ENCODE measurements around the gene DLX6. TPM values are rescaled to one million over a fixed set of nuclear protein-coding genes. Genes with fewer than 3 reads are reported as not detected.

The DLX6 gene
- total RNA-seq, 1 experiment from 2014 or later, result 1.3 TPM

DNA sequence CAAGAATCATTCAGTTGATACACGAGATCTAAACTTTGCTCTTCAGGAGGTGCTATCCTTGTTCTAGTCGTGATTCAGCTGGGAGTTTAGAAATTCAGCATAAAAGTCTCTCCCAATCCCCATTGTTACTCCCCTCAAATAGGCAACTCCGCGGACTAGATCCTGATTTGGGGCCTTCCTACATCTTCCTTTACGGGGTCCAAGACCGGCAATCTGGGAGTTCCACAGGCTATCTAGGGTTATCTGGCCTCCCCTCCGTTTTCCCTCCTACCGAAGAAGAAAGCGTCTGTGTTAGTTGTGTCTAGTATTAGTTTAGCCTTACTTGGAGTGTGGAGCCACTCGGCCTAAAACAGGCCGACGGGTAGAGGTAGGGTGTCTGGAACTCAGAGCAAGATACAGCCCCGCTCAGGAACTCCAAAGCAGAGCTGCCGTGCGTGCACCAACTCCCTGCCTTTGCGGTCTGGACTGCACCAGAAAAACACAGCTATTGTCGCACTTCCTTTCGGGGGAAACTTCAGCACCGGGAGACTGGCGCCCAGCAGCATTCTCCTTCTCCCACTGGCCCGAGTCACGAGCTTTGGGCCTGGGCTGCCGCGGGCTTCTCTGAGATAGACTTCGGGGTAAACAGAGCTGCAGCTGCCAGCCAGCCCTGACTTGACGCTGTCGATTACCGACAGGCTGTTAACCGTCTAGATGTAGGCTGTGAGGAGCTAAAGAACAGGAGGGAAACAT, 20.8 kb downstream of the DLX6 start:
- intact Hi-C loops (cut with micrococcal nuclease; ENCODE audit: unreplicated experiment), result loop anchor here (2.0 to 10.0 kb wide), 3 partner anchors 321 to 1109 kb away; partner anchors contain the start of gene SEM1
- H3K27me3 ChIP-seq (ENCODE audit: control insufficient read depth, insufficient read depth, low read length), result no peaks in the 10 kb centered on the region; the same call in none of the 2 replicates
- no peak overlapping the region for H3K4me3 ChIP-seq (ENCODE audit: low read depth in 2 of 2, low read length in 2 of 2)
- DNase-seq (ENCODE audit: low read depth, low spot score), result no peak
- ChIA-PET POLR2A (no interaction called here), CTCF (no interaction called here)
- no peaks in the 10 kb centered on the region for H3K4me1 ChIP-seq (ENCODE audit: control insufficient read depth, insufficient read depth, low read length)
- TF ChIP-seq, protein P1, sequence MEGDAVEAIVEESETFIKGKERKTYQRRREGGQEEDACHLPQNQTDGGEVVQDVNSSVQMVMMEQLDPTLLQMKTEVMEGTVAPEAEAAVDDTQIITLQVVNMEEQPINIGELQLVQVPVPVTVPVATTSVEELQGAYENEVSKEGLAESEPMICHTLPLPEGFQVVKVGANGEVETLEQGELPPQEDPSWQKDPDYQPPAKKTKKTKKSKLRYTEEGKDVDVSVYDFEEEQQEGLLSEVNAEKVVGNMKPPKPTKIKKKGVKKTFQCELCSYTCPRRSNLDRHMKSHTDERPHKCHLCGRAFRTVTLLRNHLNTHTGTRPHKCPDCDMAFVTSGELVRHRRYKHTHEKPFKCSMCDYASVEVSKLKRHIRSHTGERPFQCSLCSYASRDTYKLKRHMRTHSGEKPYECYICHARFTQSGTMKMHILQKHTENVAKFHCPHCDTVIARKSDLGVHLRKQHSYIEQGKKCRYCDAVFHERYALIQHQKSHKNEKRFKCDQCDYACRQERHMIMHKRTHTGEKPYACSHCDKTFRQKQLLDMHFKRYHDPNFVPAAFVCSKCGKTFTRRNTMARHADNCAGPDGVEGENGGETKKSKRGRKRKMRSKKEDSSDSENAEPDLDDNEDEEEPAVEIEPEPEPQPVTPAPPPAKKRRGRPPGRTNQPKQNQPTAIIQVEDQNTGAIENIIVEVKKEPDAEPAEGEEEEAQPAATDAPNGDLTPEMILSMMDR (IDR thresholded peaks at IDR 0.05), result no peak
- TF ChIP-seq TCF7L2 (IDR thresholded peaks at IDR 0.05; ENCODE audit: low read depth, low read length) (no peak), POLR2AphosphoS5 (IDR thresholded peaks at IDR 0.05; ENCODE audit: low read depth, low read length) (no peak), SIN3A (IDR thresholded peaks at IDR 0.05; ENCODE audit: borderline replicate concordance, insufficient read depth, low read depth, low read length) (no peak)
- TF ChIP-seq, protein P2, sequence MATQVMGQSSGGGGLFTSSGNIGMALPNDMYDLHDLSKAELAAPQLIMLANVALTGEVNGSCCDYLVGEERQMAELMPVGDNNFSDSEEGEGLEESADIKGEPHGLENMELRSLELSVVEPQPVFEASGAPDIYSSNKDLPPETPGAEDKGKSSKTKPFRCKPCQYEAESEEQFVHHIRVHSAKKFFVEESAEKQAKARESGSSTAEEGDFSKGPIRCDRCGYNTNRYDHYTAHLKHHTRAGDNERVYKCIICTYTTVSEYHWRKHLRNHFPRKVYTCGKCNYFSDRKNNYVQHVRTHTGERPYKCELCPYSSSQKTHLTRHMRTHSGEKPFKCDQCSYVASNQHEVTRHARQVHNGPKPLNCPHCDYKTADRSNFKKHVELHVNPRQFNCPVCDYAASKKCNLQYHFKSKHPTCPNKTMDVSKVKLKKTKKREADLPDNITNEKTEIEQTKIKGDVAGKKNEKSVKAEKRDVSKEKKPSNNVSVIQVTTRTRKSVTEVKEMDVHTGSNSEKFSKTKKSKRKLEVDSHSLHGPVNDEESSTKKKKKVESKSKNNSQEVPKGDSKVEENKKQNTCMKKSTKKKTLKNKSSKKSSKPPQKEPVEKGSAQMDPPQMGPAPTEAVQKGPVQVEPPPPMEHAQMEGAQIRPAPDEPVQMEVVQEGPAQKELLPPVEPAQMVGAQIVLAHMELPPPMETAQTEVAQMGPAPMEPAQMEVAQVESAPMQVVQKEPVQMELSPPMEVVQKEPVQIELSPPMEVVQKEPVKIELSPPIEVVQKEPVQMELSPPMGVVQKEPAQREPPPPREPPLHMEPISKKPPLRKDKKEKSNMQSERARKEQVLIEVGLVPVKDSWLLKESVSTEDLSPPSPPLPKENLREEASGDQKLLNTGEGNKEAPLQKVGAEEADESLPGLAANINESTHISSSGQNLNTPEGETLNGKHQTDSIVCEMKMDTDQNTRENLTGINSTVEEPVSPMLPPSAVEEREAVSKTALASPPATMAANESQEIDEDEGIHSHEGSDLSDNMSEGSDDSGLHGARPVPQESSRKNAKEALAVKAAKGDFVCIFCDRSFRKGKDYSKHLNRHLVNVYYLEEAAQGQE (IDR thresholded peaks at IDR 0.05; ENCODE audit: insufficient read depth in 1 of 2, low read depth in 2 of 2, low read length in 1 of 2), result no peak
- no peak overlapping the region for H3K27ac ChIP-seq (ENCODE audit: low read length)
- no peaks in the 10 kb centered on the region for H3K36me3 ChIP-seq (ENCODE audit: control insufficient read depth, insufficient read depth, low read length)
- BruUV-seq (replicated peaks), result no TSS peak
- H3K9me3 ChIP-seq (ENCODE audit: control insufficient read depth, insufficient read depth, low read depth, low read length), result no peaks in the 10 kb centered on the region
- ATAC-seq, result no peak
- in situ Hi-C loops (cut with HindIII; ENCODE audit: low pct_unique_long_range_greater_than_20kb, low sequenced_read_pairs), result no loop called here

DNA sequence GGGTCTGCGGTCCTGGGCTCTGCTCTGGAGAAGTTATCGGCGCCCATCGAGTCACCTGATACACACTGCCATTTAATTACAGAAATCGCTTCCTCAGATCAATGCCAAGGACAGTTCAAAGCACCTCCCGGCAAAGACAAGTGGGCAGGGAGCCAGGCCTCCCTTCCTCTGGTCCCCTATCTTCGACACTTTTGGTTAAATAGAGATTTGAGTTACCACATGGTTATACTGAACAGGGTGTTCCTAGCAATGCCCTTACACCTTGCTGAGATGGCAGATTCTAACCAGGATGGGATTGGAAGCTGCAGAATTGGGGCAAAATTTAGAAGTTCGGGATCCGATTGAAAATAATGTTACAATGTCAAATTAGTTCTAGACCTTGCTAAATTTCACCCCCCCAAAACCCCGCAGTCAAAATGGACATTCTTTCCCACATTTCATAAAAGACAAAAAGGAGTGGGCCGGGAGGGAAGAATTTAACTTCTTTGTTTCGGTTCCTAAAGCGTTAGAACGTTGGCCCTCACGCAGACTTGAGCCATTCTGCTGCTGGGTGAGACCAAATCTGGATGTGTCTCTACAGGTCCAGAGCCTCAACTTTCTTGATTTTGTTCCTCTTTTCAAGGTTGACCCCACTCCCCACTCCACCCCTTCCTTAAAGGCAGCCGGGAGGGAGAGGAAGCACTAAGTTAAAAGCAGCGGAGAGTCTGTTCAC, 21.5 kb downstream of the DLX6 start:
- Histone ChIP-seq H3K27me3 (ENCODE audit: control insufficient read depth, insufficient read depth, low read length) (no peaks in the 10 kb centered on the region; the same call in none of the 2 replicates), H3K4me3 (ENCODE audit: low read depth in 2 of 2, low read length in 2 of 2) (peak overlapping the region in 1 of 2 experiments; percentile 43; a peak in 1 of 4 replicates), H3K27ac (ENCODE audit: low read length) (no peak overlapping the region), H3K36me3 (ENCODE audit: control insufficient read depth, insufficient read depth, low read length) (no peaks in the 10 kb centered on the region), H3K9me3 (ENCODE audit: control insufficient read depth, insufficient read depth, low read depth, low read length) (no peaks in the 10 kb centered on the region), H3K4me1 (ENCODE audit: control insufficient read depth, insufficient read depth, low read length) (no peaks in the 10 kb centered on the region)
- in situ Hi-C loops (cut with HindIII; ENCODE audit: low pct_unique_long_range_greater_than_20kb, low sequenced_read_pairs), result no loop called here
- no peak for DNase-seq (ENCODE audit: low read depth, low spot score)
- CTCF ChIA-PET, result interaction anchor here (0.6 to 1.3 kb wide), 3 partner anchors 249 to 1156 kb away, joined by 3 to 4 read pairs (median 3); no protein-coding TSS in a partner anchor
- intact Hi-C loops (cut with micrococcal nuclease; ENCODE audit: unreplicated experiment), result loop anchor here (2.0 to 10.0 kb wide), 3 partner anchors 322 to 1110 kb away; partner anchors contain the start of gene SEM1
- ATAC-seq, result no peak
- POLR2A ChIA-PET, result no interaction called here
- TF ChIP-seq, protein P1 (IDR thresholded peaks at IDR 0.05), result no peak
- TF ChIP-seq SIN3A (IDR thresholded peaks at IDR 0.05; ENCODE audit: borderline replicate concordance, insufficient read depth, low read depth, low read length) (no peak), POLR2AphosphoS5 (IDR thresholded peaks at IDR 0.05; ENCODE audit: low read depth, low read length) (no peak), TCF7L2 (IDR thresholded peaks at IDR 0.05; ENCODE audit: low read depth, low read length) (no peak)
- TF ChIP-seq, protein P2 (IDR thresholded peaks at IDR 0.05; ENCODE audit: insufficient read depth in 1 of 2, low read depth in 2 of 2, low read length in 1 of 2), result no peak
- BruUV-seq (replicated peaks), result no TSS peak
